ENCODE measurements around the gene NRSN2.

NRSN2 gene

GRCh38 chr20:399182-399707, 52.3 kb downstream of the NRSN2 start:
- peaks cover 4% of the 10 kb centered on the region for H3K4me1 Mint-ChIP-seq (ENCODE audit: low read depth)

GRCh38 chr20:400128-400453, 53.2 kb downstream of the NRSN2 start:
- peaks cover 33% of the 10 kb centered on the region for H3K36me3 Mint-ChIP-seq (ENCODE audit: low read depth)
- intact Hi-C loops (cut with micrococcal nuclease): loop anchor here (10.0 kb wide), 1 partner anchor 45 kb away; no protein-coding TSS in a partner anchor
- H3K27ac Mint-ChIP-seq: no peak overlapping the region
- no peak overlapping the region for H3K4me3 Mint-ChIP-seq
- peaks cover 1% of the 10 kb centered on the region for H3K27me3 Mint-ChIP-seq
- H3K4me1 Mint-ChIP-seq (ENCODE audit: low read depth): peaks cover 4% of the 10 kb centered on the region
- no peaks in the 10 kb centered on the region for H3K9me3 Mint-ChIP-seq

More at GRCh38 chr20:399182-399707, 52.3 kb downstream of the NRSN2 start:
- Mint-ChIP-seq H3K36me3 (ENCODE audit: low read depth) (peaks cover 41% of the 10 kb centered on the region), H3K9me3 (no peaks in the 10 kb centered on the region), H3K27me3 (no peaks in the 10 kb centered on the region), H3K27ac (no peak overlapping the region), H3K4me3 (no peak overlapping the region)
- intact Hi-C loops (cut with micrococcal nuclease): no loop called here

- intact Hi-C loops (cut with micrococcal nuclease): loop anchor here (10.0 kb wide), 1 partner anchor 46 kb away; no protein-coding TSS in a partner anchor
- peaks cover 3% of the 10 kb centered on the region for H3K27me3 Mint-ChIP-seq
- H3K27ac Mint-ChIP-seq: no peak overlapping the region
- H3K4me1 Mint-ChIP-seq (ENCODE audit: low read depth): peaks cover 4% of the 10 kb centered on the region
- peaks cover 27% of the 10 kb centered on the region for H3K36me3 Mint-ChIP-seq (ENCODE audit: low read depth)
- no peak overlapping the region for H3K4me3 Mint-ChIP-seq
- no peaks in the 10 kb centered on the region for H3K9me3 Mint-ChIP-seq
Measured at GRCh38 chr20:400454-401275, 53.8 kb downstream of the NRSN2 start.

GRCh38 chr20:401682-402495, 55.0 kb downstream of the NRSN2 start:
- Mint-ChIP-seq H3K9me3 (no peaks in the 10 kb centered on the region), H3K36me3 (ENCODE audit: low read depth) (peaks cover 15% of the 10 kb centered on the region), H3K27me3 (peaks cover 8% of the 10 kb centered on the region), H3K4me3 (no peak overlapping the region), H3K27ac (no peak overlapping the region), H3K4me1 (ENCODE audit: low read depth) (peaks cover 8% of the 10 kb centered on the region)
- intact Hi-C loops (cut with micrococcal nuclease): loop anchor here (10.0 kb wide), 1 partner anchor 47 kb away; no protein-coding TSS in a partner anchor

GRCh38 chr20:402496-402885, 55.6 kb downstream of the NRSN2 start:
- H3K27me3 Mint-ChIP-seq: peaks cover 8% of the 10 kb centered on the region
- no peaks in the 10 kb centered on the region for H3K9me3 Mint-ChIP-seq
- H3K4me3 Mint-ChIP-seq: no peak overlapping the region
- H3K36me3 Mint-ChIP-seq (ENCODE audit: low read depth): peaks cover 9% of the 10 kb centered on the region
- H3K4me1 Mint-ChIP-seq (ENCODE audit: low read depth): peaks cover 14% of the 10 kb centered on the region
- intact Hi-C loops (cut with micrococcal nuclease): loop anchor here (10.0 kb wide), 1 partner anchor 48 kb away; no protein-coding TSS in a partner anchor
- no peak overlapping the region for H3K27ac Mint-ChIP-seq

GRCh38 chr20:402898-403581, 56.1 kb downstream of the NRSN2 start:
- Mint-ChIP-seq H3K36me3 (ENCODE audit: low read depth) (peaks cover 7% of the 10 kb centered on the region), H3K4me3 (no peak overlapping the region), H3K9me3 (no peaks in the 10 kb centered on the region), H3K27ac (no peak overlapping the region), H3K27me3 (peaks cover 8% of the 10 kb centered on the region), H3K4me1 (ENCODE audit: low read depth) (peaks cover 15% of the 10 kb centered on the region)
- intact Hi-C loops (cut with micrococcal nuclease): loop anchor here (10.0 kb wide), 1 partner anchor 48 kb away; no protein-coding TSS in a partner anchor

GRCh38 chr20:403582-403957, 56.7 kb downstream of the NRSN2 start:
- Mint-ChIP-seq H3K36me3 (ENCODE audit: low read depth) (peaks cover 8% of the 10 kb centered on the region), H3K4me1 (ENCODE audit: low read depth) (peaks cover 15% of the 10 kb centered on the region), H3K27ac (no peak overlapping the region), H3K9me3 (no peaks in the 10 kb centered on the region), H3K4me3 (no peak overlapping the region), H3K27me3 (peaks cover 8% of the 10 kb centered on the region)
- intact Hi-C loops (cut with micrococcal nuclease): loop anchor here (10.0 kb wide), 1 partner anchor 49 kb away; no protein-coding TSS in a partner anchor

GRCh38 chr20:404088-404487, 57.2 kb downstream of the NRSN2 start:
- H3K4me3 Mint-ChIP-seq: no peak overlapping the region
- H3K9me3 Mint-ChIP-seq: no peaks in the 10 kb centered on the region
- no peak overlapping the region for H3K27ac Mint-ChIP-seq
- peaks cover 20% of the 10 kb centered on the region for H3K4me1 Mint-ChIP-seq (ENCODE audit: low read depth)
- H3K36me3 Mint-ChIP-seq (ENCODE audit: low read depth): peaks cover 11% of the 10 kb centered on the region
- peaks cover 8% of the 10 kb centered on the region for H3K27me3 Mint-ChIP-seq
- intact Hi-C loops (cut with micrococcal nuclease): loop anchor here (10.0 kb wide), 1 partner anchor 49 kb away; no protein-coding TSS in a partner anchor
